GM23338 (cell line): ENCODE results near the gene ZNF385C. TPM values are rescaled to one million over a fixed set of nuclear protein-coding genes. Genes with fewer than 3 reads are reported as not detected.

ENCODE experiments used
- ATAC-seq: fragments of 200-7000 bp; cut with Tn5 transposase; 3 replicates; pipeline ENCODE4 v1.9.1; 2020
- DNase-seq: peaks from one replicate; pipeline ENCODE4 v3.0.0-alpha.2; 2015; ENCODE audit warnings: low spot score
- H2AFZ ChIP-seq: fragments of 200-600 bp; sonication (generic); 2 replicates; pipeline ENCODE4 v1.8.0; 2016; ENCODE audit warnings: antibody characterized with exemption, mild to moderate bottlenecking, moderate library complexity
- H3F3A ChIP-seq: fragments of 200-600 bp; sonication (generic); replicated peaks from 2 replicates; pipeline ENCODE4 v1.8.0; 2017; ENCODE audit warnings: antibody characterized with exemption, mixed run types, low read depth
- H3K27ac ChIP-seq: fragments of 200-600 bp; sonication (generic); 2 replicates; pipeline ENCODE4 v1.6.1; 2016; ENCODE audit warnings: low read depth
- H3K27me3 ChIP-seq: fragments of 200-600 bp; sonication (generic); 2 replicates; pipeline ENCODE4 v1.8.0; 2016; ENCODE audit warnings: mild to moderate bottlenecking, mixed run types, moderate library complexity; ENCODE audit not compliant: insufficient read depth
- H3K36me3 ChIP-seq: fragments of 200-600 bp; sonication (generic); 2 replicates; pipeline ENCODE4 v1.8.0; 2016; ENCODE audit warnings: mild to moderate bottlenecking; ENCODE audit not compliant: insufficient read depth
- H3K4me1 ChIP-seq: fragments of 200-600 bp; sonication (generic); 2 replicates; pipeline ENCODE4 v1.8.0; 2016; ENCODE audit warnings: mild to moderate bottlenecking, moderate library complexity; ENCODE audit not compliant: insufficient read depth
- H3K4me2 ChIP-seq: fragments of 200-600 bp; sonication (generic); 2 replicates; pipeline ENCODE4 v1.7.1; 2017; ENCODE audit warnings: mixed run types
- H3K4me3 ChIP-seq: fragments of 200-600 bp; sonication (generic); 2 replicates; pipeline ENCODE4 v1.6.1; 2016; ENCODE audit warnings: mixed run types
- H3K79me2 ChIP-seq: fragments of 200-600 bp; sonication (generic); replicated peaks from 2 replicates; pipeline ENCODE4 v1.8.0; 2017; ENCODE audit warnings: mild to moderate bottlenecking; ENCODE audit not compliant: insufficient read depth
- H3K9me2 ChIP-seq: fragments of 200-600 bp; sonication (generic); 2 replicates; pipeline ENCODE4 v1.8.0; 2017; ENCODE audit not compliant: insufficient read depth
- H4K20me1 ChIP-seq: fragments of 200-600 bp; sonication (generic); replicated peaks from 2 replicates; pipeline ENCODE4 v1.8.0; 2017; ENCODE audit warnings: mild to moderate bottlenecking; ENCODE audit not compliant: insufficient read depth
- H3K27ac Mint-ChIP-seq: 2 replicates; pipeline ENCODE4 v1.8.0; 2020; ENCODE audit warnings: inconsistent platforms, mild to moderate bottlenecking, moderate library complexity, mixed read lengths
- H3K27me3 Mint-ChIP-seq: 3 replicates; pipeline ENCODE4 v1.8.0; 2022; ENCODE audit warnings: low read depth, mild to moderate bottlenecking, moderate library complexity, mixed read lengths, inconsistent platforms; ENCODE audit not compliant: insufficient read depth, poor library complexity
- H3K36me3 Mint-ChIP-seq: 3 replicates; pipeline ENCODE4 v1.8.0; 2021; ENCODE audit warnings: low read depth, mild to moderate bottlenecking, inconsistent platforms, moderate library complexity, mixed read lengths
- H3K4me1 Mint-ChIP-seq: 3 replicates; pipeline ENCODE4 v1.8.0; 2020; ENCODE audit warnings: mild to moderate bottlenecking, inconsistent platforms, mixed read lengths
- H3K4me3 Mint-ChIP-seq: 3 replicates; pipeline ENCODE4 v1.8.0; 2021; ENCODE audit warnings: moderate library complexity, mild to moderate bottlenecking, inconsistent platforms, mixed read lengths
- H3K9me3 Mint-ChIP-seq: 3 replicates; pipeline ENCODE4 v1.8.0; 2020; ENCODE audit warnings: moderate library complexity, mild to moderate bottlenecking, inconsistent platforms, mixed read lengths
- CREB1 ChIP-seq: fragments of 250-450 bp; sonication (Bioruptor Pico); IDR thresholded peaks from 2 replicates; pipeline ENCODE4 v1.5.0; 2020; ENCODE audit warnings: low read depth, mild to moderate bottlenecking, moderate library complexity
- EZH2 ChIP-seq: fragments of 200-600 bp; sonication (generic); IDR thresholded peaks from one replicate; pipeline ENCODE4 v1.8.0; 2017; ENCODE audit warnings: antibody characterized with exemption, mild to moderate bottlenecking, low read depth; ENCODE audit not compliant: unreplicated experiment
- EZH2phosphoT487 ChIP-seq: fragments of 200-600 bp; sonication (generic); IDR thresholded peaks from one replicate; pipeline ENCODE4 v1.8.1; 2018; ENCODE audit warnings: antibody characterized with exemption; ENCODE audit not compliant: unreplicated experiment
- JUNB ChIP-seq: IDR thresholded peaks from one replicate; pipeline ENCODE4 v1.6.1; 2016; ENCODE audit warnings: antibody characterized with exemption; ENCODE audit not compliant: unreplicated experiment
- NANOG ChIP-seq: IDR thresholded peaks from 2 replicates; pipeline ENCODE4 v1.6.1; 2016; ENCODE audit warnings: antibody characterized with exemption, borderline replicate concordance
- POLR2AphosphoS5 ChIP-seq: IDR thresholded peaks from 2 replicates; pipeline ENCODE4 v1.6.1; 2016; ENCODE audit warnings: antibody characterized with exemption, low read depth
- REST ChIP-seq: IDR thresholded peaks from one replicate; pipeline ENCODE4 v1.6.1; 2018; ENCODE audit warnings: antibody characterized with exemption; ENCODE audit not compliant: unreplicated experiment
- STAT1 ChIP-seq: IDR thresholded peaks from one replicate; pipeline ENCODE4 v1.6.1; 2016; ENCODE audit warnings: antibody characterized with exemption; ENCODE audit not compliant: unreplicated experiment
- ZNF114 ChIP-seq: fragments of 250-450 bp; sonication (Bioruptor Pico); IDR thresholded peaks from 2 replicates; pipeline ENCODE4 v1.5.0; 2020; ENCODE audit warnings: mild to moderate bottlenecking, moderate library complexity
- ZNF331 ChIP-seq: fragments of 250-450 bp; sonication (Bioruptor Pico); IDR thresholded peaks from 2 replicates; pipeline ENCODE4 v1.5.0; 2020; ENCODE audit warnings: low read depth, mild to moderate bottlenecking, moderate library complexity
- ZNF462 ChIP-seq: fragments of 250-450 bp; sonication (Bioruptor Pico); IDR thresholded peaks from 2 replicates; pipeline ENCODE4 v1.5.0; 2020; ENCODE audit warnings: mild to moderate bottlenecking, moderate library complexity
- polyA plus RNA-seq: library from polyadenylated mRNA; unstranded; fragments of >200 nt; fragmentation: Nextera tagmentation; extraction: Ambion mirVana; gene quantifications from 2 replicates; pipeline ENCODE4 v1.2.1, GENCODE V29; 2016
- total RNA-seq: library from RNA; depleted of rRNA; stranded (reverse); fragments of >200 nt; shearing (Covaris generic); gene quantifications from 2 replicates; pipeline ENCODE4 v1.2.3, GENCODE V29; 2014

ZNF385C gene
- total and polyA plus RNA-seq, 2 experiments from 2014 or later: 1.9 to 3.1 TPM

GRCh38 chr17:42111265-42111636 lies 13.0 kb upstream of the ZNF385C start:
- Histone ChIP-seq H3K9me2 (no peaks in the 10 kb centered on the region), H3K27me3 (no peaks in the 10 kb centered on the region), H3K79me2 (no peaks in the 10 kb centered on the region), H3K4me1 (peaks cover 14% of the 10 kb centered on the region), H3K4me2 (no peak overlapping the region), H4K20me1 (0 out of 2 replicates have a peak, but pooled peaks cover 3% of the 10 kb centered on the region), H2AFZ (no peak overlapping the region), H3K27ac (no peak overlapping the region), H3K36me3 (no peaks in the 10 kb centered on the region; the same call in 1 of the 2 replicates), H3K4me3 (no peak overlapping the region), H3F3A (0 out of 2 replicates have a peak, but pooled peaks cover 13% of the 10 kb centered on the region)
- no peak for TF ChIP-seq STAT1
- no peak for TF ChIP-seq ZNF331
- no peak for TF ChIP-seq NANOG
- Mint-ChIP-seq H3K4me3 (no peak overlapping the region), H3K27ac (no peak overlapping the region), H3K27me3 (peaks cover 27% of the 10 kb centered on the region), H3K4me1 (peaks cover 27% of the 10 kb centered on the region), H3K36me3 (peaks cover 14% of the 10 kb centered on the region), H3K9me3 (no peaks in the 10 kb centered on the region)
- no peak for ATAC-seq
- no peak for DNase-seq

- no peaks in the 10 kb centered on the region; the same call in 1 of the 2 replicates for H3K36me3 ChIP-seq
- DNase-seq: no peak
- no peak overlapping the region for H3K27ac ChIP-seq
- Mint-ChIP-seq H3K9me3 (no peaks in the 10 kb centered on the region), H3K27ac (no peak overlapping the region), H3K27me3 (peaks cover 24% of the 10 kb centered on the region), H3K4me3 (no peak overlapping the region), H3K4me1 (peaks cover 27% of the 10 kb centered on the region), H3K36me3 (peaks cover 8% of the 10 kb centered on the region; the same call in 2 of the 3 replicates)
- no peak for ATAC-seq
- no peaks in the 10 kb centered on the region for H3K27me3 ChIP-seq
- no peaks in the 10 kb centered on the region for H3K79me2 ChIP-seq
- no peaks in the 10 kb centered on the region for H4K20me1 ChIP-seq
- 0 out of 2 replicates have a peak, but pooled peaks cover 10% of the 10 kb centered on the region for H3F3A ChIP-seq
- peaks cover 14% of the 10 kb centered on the region for H3K4me1 ChIP-seq
- no peaks in the 10 kb centered on the region for H3K9me2 ChIP-seq
- no peak overlapping the region for H2AFZ ChIP-seq
- H3K4me3 ChIP-seq: no peak overlapping the region
- no peak overlapping the region for H3K4me2 ChIP-seq
- TF ChIP-seq ZNF114 (CRISPR knock-in tag) (no peak), STAT1 (no peak), EZH2phosphoT487 (no peak), CREB1 (CRISPR knock-in tag) (no peak), REST (no peak), ZNF331 (no peak), JUNB (no peak), POLR2AphosphoS5 (no peak), ZNF462 (CRISPR knock-in tag) (no peak), NANOG (no peak), EZH2 (no peak)
These were observed 12.3 kb upstream of the ZNF385C start for GRCh38 chr17:42110301-42111264.
